ENCODE results near the gene ATRX.

DNA sequence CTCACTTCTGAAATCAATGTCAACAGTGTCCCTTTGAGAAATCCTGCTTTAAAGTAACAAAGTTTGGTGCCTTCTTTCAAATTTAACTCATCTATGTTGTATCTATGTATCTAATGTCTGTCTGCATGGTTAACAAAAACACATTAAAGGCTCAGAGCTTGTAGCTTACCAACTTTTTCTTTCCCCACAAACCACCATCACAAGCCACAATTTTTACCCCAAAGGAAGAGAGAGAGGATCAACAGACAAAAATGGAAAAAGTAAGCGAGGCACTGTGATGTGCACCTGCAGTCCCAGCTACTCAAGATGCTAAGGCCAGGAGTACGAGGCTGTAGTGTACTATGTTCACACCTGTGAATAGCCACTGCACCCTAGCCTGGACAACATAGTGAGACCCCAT lies 17.2 kb downstream of the ATRX start:
- TF ChIP-seq POLR2AphosphoS5 (IDR thresholded peaks at IDR 0.05; ENCODE audit: low read depth, low read length) (no peak), POLR2A (IDR thresholded peaks at IDR 0.05; ENCODE audit: low read depth, low read length) (no peak), SPI1 (IDR thresholded peaks at IDR 0.05; ENCODE audit: low read depth, low read length) (no peak), TAF1 (IDR thresholded peaks at IDR 0.05; ENCODE audit: low read depth, low read length) (no peak)
